ENCODE measurements around the gene BRIP1. TPM values are rescaled to one million over a fixed set of nuclear protein-coding genes. Genes with fewer than 3 reads are reported as not detected.

BRIP1 gene
- total RNA-seq, 2 experiments from 2014 or later = 1.0 to 1.9 TPM

GRCh38 chr17:61641084-61641483 is 222.2 kb downstream of the BRIP1 start:
- Mint-ChIP-seq H3K4me1 (ENCODE audit: low read depth) (no peaks in the 10 kb centered on the region), H3K27me3 (peaks cover 26% of the 10 kb centered on the region), H3K4me3 (no peak overlapping the region), H3K36me3 (ENCODE audit: low read depth) (no peaks in the 10 kb centered on the region), H3K9me3 (no peaks in the 10 kb centered on the region), H3K27ac (no peak overlapping the region)
- ATAC-seq (ENCODE audit: poor library complexity) = no peak
- Histone ChIP-seq H3K36me3 (ENCODE audit: insufficient read depth, low read length) (no peaks in the 10 kb centered on the region), H3K9me3 (ENCODE audit: control insufficient read depth in 1 of 2, insufficient read depth in 1 of 2, low read length in 2 of 2) (no peaks in the 10 kb centered on the region), H3K27me3 (ENCODE audit: control insufficient read depth in 1 of 2, insufficient read depth in 2 of 2, low read length in 2 of 2) (peaks cover 0 to 3% of the 10 kb centered on the region in 2 experiments), H3K4me3 (ENCODE audit: low read length) (no peak overlapping the region), H3K4me1 (ENCODE audit: insufficient read depth, low read length) (no peaks in the 10 kb centered on the region), H3K27ac (ENCODE audit: low read depth in 1 of 2, low read length in 2 of 2) (no peak overlapping the region)
- intact Hi-C loops (cut with DNase I, micrococcal nuclease) = no loop called here
- POLR2A ChIA-PET = no interaction called here
- TF ChIP-seq CTCF (IDR thresholded peaks at IDR 0.05) = no peak
- no peak for DNase-seq
- CTCF ChIA-PET = interaction anchor here (1.1 kb wide), 1 partner anchor 71 kb away, joined by 3 read pairs; no protein-coding TSS in a partner anchor

- H3K27ac ChIP-seq (ENCODE audit: low read depth in 1 of 2, low read length in 2 of 2) = no peak overlapping the region
- ChIA-PET POLR2A (no interaction called here), CTCF (no interaction called here)
- DNase-seq (no peak), ATAC-seq (ENCODE audit: poor library complexity) (no peak)
- Mint-ChIP-seq H3K4me1 (ENCODE audit: low read depth) (no peaks in the 10 kb centered on the region), H3K27me3 (peaks cover 33% of the 10 kb centered on the region), H3K4me3 (no peak overlapping the region), H3K27ac (no peak overlapping the region), H3K9me3 (no peaks in the 10 kb centered on the region), H3K36me3 (ENCODE audit: low read depth) (no peaks in the 10 kb centered on the region)
- H3K9me3 ChIP-seq (ENCODE audit: control insufficient read depth in 1 of 2, insufficient read depth in 1 of 2, low read length in 2 of 2) = no peaks in the 10 kb centered on the region
- no peaks in the 10 kb centered on the region for H3K36me3 ChIP-seq (ENCODE audit: insufficient read depth, low read length)
- H3K4me1 ChIP-seq (ENCODE audit: insufficient read depth, low read length) = no peaks in the 10 kb centered on the region
- no peak overlapping the region for H3K4me3 ChIP-seq (ENCODE audit: low read length)
- no peak for TF ChIP-seq CTCF (IDR thresholded peaks at IDR 0.05)
- intact Hi-C loops (cut with DNase I, micrococcal nuclease) = loop anchor here (5.0 to 10.0 kb wide), 3 partner anchors 55 to 427 kb away; partner anchors contain the start of gene MED13 (in 1 of the 2)
- peaks cover 0 to 5% of the 10 kb centered on the region in 2 experiments for H3K27me3 ChIP-seq (ENCODE audit: control insufficient read depth in 1 of 2, insufficient read depth in 2 of 2, low read length in 2 of 2)
Observed at GRCh38 chr17:61639818-61640217, 223.5 kb downstream of the BRIP1 start.

- no peak for TF ChIP-seq CTCF (IDR thresholded peaks at IDR 0.05)
- DNase-seq = no peak
- Mint-ChIP-seq H3K4me3 (no peak overlapping the region), H3K36me3 (ENCODE audit: low read depth) (no peaks in the 10 kb centered on the region), H3K9me3 (no peaks in the 10 kb centered on the region), H3K4me1 (ENCODE audit: low read depth) (no peaks in the 10 kb centered on the region), H3K27ac (no peak overlapping the region), H3K27me3 (peaks cover 47% of the 10 kb centered on the region)
- ChIA-PET POLR2A (no interaction called here), CTCF (no interaction called here)
- H3K4me1 ChIP-seq (ENCODE audit: insufficient read depth, low read length) = no peaks in the 10 kb centered on the region
- no peaks in the 10 kb centered on the region for H3K36me3 ChIP-seq (ENCODE audit: insufficient read depth, low read length)
- peaks cover 0 to 5% of the 10 kb centered on the region in 2 experiments for H3K27me3 ChIP-seq (ENCODE audit: control insufficient read depth in 1 of 2, insufficient read depth in 2 of 2, low read length in 2 of 2)
- no peak overlapping the region for H3K4me3 ChIP-seq (ENCODE audit: low read length)
- no peaks in the 10 kb centered on the region for H3K9me3 ChIP-seq (ENCODE audit: control insufficient read depth in 1 of 2, insufficient read depth in 1 of 2, low read length in 2 of 2)
- no peak for ATAC-seq (ENCODE audit: poor library complexity)
- intact Hi-C loops (cut with DNase I, micrococcal nuclease) = loop anchor here (5.0 to 10.0 kb wide), 3 partner anchors 57 to 429 kb away; partner anchors contain the start of gene MED13 (in 1 of the 2)
- no peak overlapping the region for H3K27ac ChIP-seq (ENCODE audit: low read depth in 1 of 2, low read length in 2 of 2)
Observed at GRCh38 chr17:61638087-61638486, 225.2 kb downstream of the BRIP1 start.

All from CD4-positive, alpha-beta T cell (primary cell).